HepG2 (cell line): ENCODE data around the gene STAT1. TPM values are rescaled to one million over a fixed set of nuclear protein-coding genes. Genes with fewer than 3 reads are reported as not detected.

Source experiments
- CC2D1A ChIP-seq: sonication (generic); formaldehyde crosslinking; IDR thresholded peaks from 2 replicates; pipeline ENCODE4 v1.8.1; 2023; ENCODE audit warnings: mild to moderate bottlenecking, missing genetic modification reagents
- E2F1 ChIP-seq: sonication (generic); formaldehyde crosslinking; IDR thresholded peaks from 2 replicates; pipeline ENCODE4 v1.5.0; 2020; ENCODE audit warnings: missing genetic modification reagents
- HMGXB3 ChIP-seq: sonication (generic); formaldehyde crosslinking; IDR thresholded peaks from 2 replicates; pipeline ENCODE4 v1.4.0; 2020; ENCODE audit warnings: missing genetic modification reagents, borderline replicate concordance
- HNRNPK ChIP-seq: fragments of 200-400 bp; formaldehyde crosslinking; IDR thresholded peaks from 2 replicates; pipeline ENCODE4 v1.6.1; 2018; ENCODE audit warnings: low read length, low read depth, moderate library complexity, mild to moderate bottlenecking; ENCODE audit not compliant: poor library complexity, severe bottlenecking
- IRF1 ChIP-seq: sonication (generic); formaldehyde crosslinking; IDR thresholded peaks from 2 replicates; pipeline ENCODE4 v1.4.0; 2020; ENCODE audit warnings: low read depth, mild to moderate bottlenecking, missing genetic modification reagents
- JUND ChIP-seq: sonication (generic); formaldehyde crosslinking; IDR thresholded peaks from 2 replicates; pipeline ENCODE4 v1.8.0; 2022; ENCODE audit warnings: mild to moderate bottlenecking, missing genetic modification reagents
- MXD1 ChIP-seq: sonication (generic); formaldehyde crosslinking; IDR thresholded peaks from 2 replicates; pipeline ENCODE4 v1.4.0; 2020; ENCODE audit warnings: mild to moderate bottlenecking, missing genetic modification reagents
- NFKBIZ ChIP-seq: IDR thresholded peaks from 2 replicates; pipeline ENCODE4 v1.6.1; 2018; ENCODE audit warnings: missing genetic modification reagents, missing compliant biosample characterization
- NR2F6 ChIP-seq, 2 experiments: IDR thresholded peaks; 2 replicates each; pipeline ENCODE4 v1.6.1; 2016; ENCODE audit warnings: antibody characterized with exemption in 1 of 2, mild to moderate bottlenecking in 1 of 2
- NR3C1 ChIP-seq: sonication (generic); formaldehyde crosslinking; IDR thresholded peaks from 2 replicates; pipeline ENCODE4 v1.4.0; 2020; ENCODE audit warnings: missing genetic modification reagents
- ONECUT2 ChIP-seq: sonication (generic); formaldehyde crosslinking; IDR thresholded peaks from 2 replicates; pipeline ENCODE4 v1.4.0; 2020; ENCODE audit warnings: missing genetic modification reagents
- PLSCR1 ChIP-seq: sonication (generic); formaldehyde crosslinking; IDR thresholded peaks from 2 replicates; pipeline ENCODE4 v1.5.0; 2020; ENCODE audit warnings: missing genetic modification reagents, mild to moderate bottlenecking, borderline replicate concordance
- SOX6 ChIP-seq, 2 experiments: fragments of 450-650 bp in 1 of 2; sonication (generic) in 1 of 2; formaldehyde crosslinking in 1 of 2; IDR thresholded peaks; 2 replicates each; pipeline versions ENCODE4 v1.4.0 to v1.6.1; 2017 to 2020; ENCODE audit warnings: antibody characterized with exemption in 1 of 2, mild to moderate bottlenecking in 1 of 2, missing genetic modification reagents in 1 of 2
- SUZ12 ChIP-seq: fragments of 150-350 bp; IDR thresholded peaks from 2 replicates; pipeline ENCODE4 v1.6.1; 2014; ENCODE audit warnings: low read depth, low read length
- TP53 ChIP-seq: sonication (generic); formaldehyde crosslinking; conservative IDR thresholded peaks from 2 replicates; pipeline ENCODE4 v1.4.0; 2020; ENCODE audit warnings: missing genetic modification reagents
- YEATS2 ChIP-seq: sonication (generic); formaldehyde crosslinking; IDR thresholded peaks from 2 replicates; pipeline ENCODE4 v1.4.0; 2020; ENCODE audit warnings: missing genetic modification reagents, borderline replicate concordance
- YY1 ChIP-seq: IDR thresholded peaks from 2 replicates; pipeline ENCODE4 v1.6.1; 2011; ENCODE audit warnings: low read length, low read depth, moderate library complexity, mild to moderate bottlenecking; ENCODE audit not compliant: insufficient read depth, insufficient replicate concordance
- ZKSCAN5 ChIP-seq: sonication (generic); formaldehyde crosslinking; IDR thresholded peaks from 2 replicates; pipeline ENCODE4 v1.5.1; 2020; ENCODE audit warnings: mild to moderate bottlenecking, missing genetic modification reagents
- ZNF331 ChIP-seq: sonication (generic); formaldehyde crosslinking; IDR thresholded peaks from 2 replicates; pipeline ENCODE4 v1.4.0; 2020; ENCODE audit warnings: missing genetic modification reagents
- ZNF543 ChIP-seq: sonication (generic); formaldehyde crosslinking; IDR thresholded peaks from 2 replicates; pipeline ENCODE4 v1.4.0; 2020; ENCODE audit warnings: mild to moderate bottlenecking, missing genetic modification reagents
- ZNF598 ChIP-seq: sonication (generic); formaldehyde crosslinking; IDR thresholded peaks from 2 replicates; pipeline ENCODE4 v1.5.1; 2020; ENCODE audit warnings: mild to moderate bottlenecking, missing genetic modification reagents, borderline replicate concordance
- ZSCAN21 ChIP-seq: sonication (generic); formaldehyde crosslinking; IDR thresholded peaks from 2 replicates; pipeline ENCODE4 v1.8.0; 2022; ENCODE audit warnings: mild to moderate bottlenecking, missing genetic modification reagents, moderate library complexity, borderline replicate concordance
- polyA plus RNA-seq, 8 experiments: library from polyadenylated mRNA; depleted of rRNA in 3 of 8; stranded (reverse) in 7 of 8; unstranded in 1 of 8; fragments of >200 nt; fragmentation: Illumina TruSeq in 4 of 8; extraction: Trizol in 4 of 8; gene quantifications; 2 replicates each; pipeline versions ENCODE4 v1.2.1 to v1.2.3, GENCODE V29; 2011 to 2016; ENCODE audit warnings: low read depth in 4 of 8, missing spikeins in 1 of 8, mixed read lengths in 1 of 8; ENCODE audit not compliant: insufficient read depth in 1 of 8
- total RNA-seq, 5 experiments: library from RNA; depleted of rRNA; stranded (reverse); fragments of >200 nt; fragmentation: Illumina TruSeq; extraction: Trizol; gene quantifications; 2 replicates each; pipeline ENCODE4 v1.2.3, GENCODE V29; 2016; ENCODE audit warnings: low read depth in 1 of 5

STAT1 gene
- total and polyA plus RNA-seq, 2 of the 13 experiments (the other 11 are each of a cell fraction or from before 2014, with no cell fraction given), result 21.8 to 59.6 TPM

GRCh38 chr2:191020221-191020741, 6.3 kb upstream of the STAT1 start (continued):
- TF ChIP-seq NR2F6 (IDR thresholded peaks at IDR 0.05) (no peak), NR2F6 (CRISPR knock-in tag; IDR thresholded peaks at IDR 0.05) (peak; percentile 87; the same call in 1 of the 2 replicates), HNRNPK (peak; percentile 100), HMGXB3 (CRISPR knock-in tag) (peak; percentile 97), ZSCAN21 (CRISPR knock-in tag) (peak; percentile 99), ZNF543 (peak; percentile 89), E2F1 (peak; percentile 99), JUND (CRISPR knock-in tag) (peak; percentile 82; the same call in 1 of the 2 replicates), YEATS2 (CRISPR knock-in tag) (peak; percentile 99), SOX6 (IDR thresholded peaks at IDR 0.05) (no peak; the same call in 1 of the 2 replicates), SOX6 (CRISPR knock-in tag; IDR thresholded peaks at IDR 0.05) (peak; percentile 94), TP53 (CRISPR knock-in tag) (peak; percentile 90; the same call in 1 of the 2 replicates), ZKSCAN5 (CRISPR knock-in tag) (peak; percentile 32; the same call in 1 of the 2 replicates), NR3C1 (CRISPR knock-in tag) (0 out of 2 replicates have a peak, but pooled peaks have one; percentile 45), ONECUT2 (CRISPR knock-in tag) (0 out of 2 replicates have a peak, but pooled peaks have one; percentile 49), NFKBIZ (CRISPR knock-in tag) (peak; percentile 100), CC2D1A (CRISPR knock-in tag) (no peak), SUZ12 (no peak), ZNF598 (CRISPR knock-in tag) (peak; percentile 96), PLSCR1 (no peak; the same call in 1 of the 2 replicates), ZNF331 (CRISPR knock-in tag) (peak; percentile 99), MXD1 (CRISPR knock-in tag) (peak; percentile 100), YY1 (peak; percentile 85), IRF1 (CRISPR knock-in tag) (peak; percentile 98)
